ENCODE data around the gene FBXL2. TPM values are rescaled to one million over a fixed set of nuclear protein-coding genes. Genes with fewer than 3 reads are reported as not detected.
"Not testable (repeated sequence)": the region's sequence is repeated elsewhere in the genome, so short reads cannot be mapped to it uniquely, and the experiment has no call there.

Gene FBXL2
- total RNA-seq, 1 donor from 2014 or later = 23.3 TPM

DNA sequence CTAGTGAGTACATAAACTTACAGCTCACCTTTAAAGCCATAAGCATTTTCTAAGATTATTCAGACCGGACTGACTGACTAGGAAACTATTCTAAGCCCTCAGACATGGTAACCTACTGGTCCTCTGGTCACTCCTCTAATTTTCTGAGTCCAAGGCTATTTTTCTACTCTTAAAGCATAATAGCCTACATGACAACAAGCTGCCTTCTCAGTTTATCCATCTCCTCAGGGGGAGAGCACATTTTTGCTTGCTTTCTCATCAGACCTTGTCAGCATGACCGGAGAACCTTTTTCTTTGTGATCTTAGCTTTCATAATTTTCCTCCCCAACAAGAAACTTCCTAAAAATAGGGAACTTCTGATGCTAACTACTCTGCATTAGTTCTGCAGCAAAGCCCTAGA lies 124.5 kb downstream of the FBXL2 start:
- Mint-ChIP-seq H3K27me3 (ENCODE audit: low read depth, unreplicated experiment) (no peaks in the 10 kb centered on the region), H3K9me3 (ENCODE audit: unreplicated experiment) (no peaks in the 10 kb centered on the region), H3K4me3 (ENCODE audit: unreplicated experiment) (no peak overlapping the region), H3K27ac (ENCODE audit: unreplicated experiment) (peak overlapping the region; percentile 83), H3K4me1 (ENCODE audit: low read depth, unreplicated experiment) (peaks cover 28% of the 10 kb centered on the region), H3K36me3 (ENCODE audit: low read depth, unreplicated experiment) (peaks cover 13% of the 10 kb centered on the region)
- Histone ChIP-seq H3K9me3 (ENCODE audit: insufficient read depth, low read depth, low read length) (no peaks in the 10 kb centered on the region), H3K9ac (ENCODE audit: low read length) (no peak overlapping the region), H3K27me3 (ENCODE audit: insufficient read depth, low read length) (no peaks in the 10 kb centered on the region), H3K36me3 (ENCODE audit: insufficient read depth, low read length) (peaks cover 55% of the 10 kb centered on the region), H3K4me3 (ENCODE audit: insufficient read depth, low read depth, low read length) (no peak overlapping the region), H3K79me2 (ENCODE audit: insufficient read depth, low read length) (peaks cover 3% of the 10 kb centered on the region), H3K4me1 (ENCODE audit: insufficient read depth, low read length) (peaks cover 18% of the 10 kb centered on the region), H3K4me2 (ENCODE audit: low read length) (peak overlapping the region; percentile 56), H2AFZ (ENCODE audit: low read depth, low read length) (no peak overlapping the region), H3K27ac (ENCODE audit: low read depth, low read length) (peak overlapping the region; percentile 57), H4K20me1 (ENCODE audit: insufficient read depth, low read length) (no peaks in the 10 kb centered on the region)
- DNase-seq (ENCODE audit: low read depth) (peak; percentile 58), FAIRE-seq (no peak)
- no peak for TF ChIP-seq EZH2 (IDR thresholded peaks at IDR 0.05; ENCODE audit: insufficient read depth, low read length)
- TF ChIP-seq, protein P1, sequence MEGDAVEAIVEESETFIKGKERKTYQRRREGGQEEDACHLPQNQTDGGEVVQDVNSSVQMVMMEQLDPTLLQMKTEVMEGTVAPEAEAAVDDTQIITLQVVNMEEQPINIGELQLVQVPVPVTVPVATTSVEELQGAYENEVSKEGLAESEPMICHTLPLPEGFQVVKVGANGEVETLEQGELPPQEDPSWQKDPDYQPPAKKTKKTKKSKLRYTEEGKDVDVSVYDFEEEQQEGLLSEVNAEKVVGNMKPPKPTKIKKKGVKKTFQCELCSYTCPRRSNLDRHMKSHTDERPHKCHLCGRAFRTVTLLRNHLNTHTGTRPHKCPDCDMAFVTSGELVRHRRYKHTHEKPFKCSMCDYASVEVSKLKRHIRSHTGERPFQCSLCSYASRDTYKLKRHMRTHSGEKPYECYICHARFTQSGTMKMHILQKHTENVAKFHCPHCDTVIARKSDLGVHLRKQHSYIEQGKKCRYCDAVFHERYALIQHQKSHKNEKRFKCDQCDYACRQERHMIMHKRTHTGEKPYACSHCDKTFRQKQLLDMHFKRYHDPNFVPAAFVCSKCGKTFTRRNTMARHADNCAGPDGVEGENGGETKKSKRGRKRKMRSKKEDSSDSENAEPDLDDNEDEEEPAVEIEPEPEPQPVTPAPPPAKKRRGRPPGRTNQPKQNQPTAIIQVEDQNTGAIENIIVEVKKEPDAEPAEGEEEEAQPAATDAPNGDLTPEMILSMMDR (IDR thresholded peaks at IDR 0.05; ENCODE audit: insufficient read depth, low read depth, low read length) = no peak

DNA sequence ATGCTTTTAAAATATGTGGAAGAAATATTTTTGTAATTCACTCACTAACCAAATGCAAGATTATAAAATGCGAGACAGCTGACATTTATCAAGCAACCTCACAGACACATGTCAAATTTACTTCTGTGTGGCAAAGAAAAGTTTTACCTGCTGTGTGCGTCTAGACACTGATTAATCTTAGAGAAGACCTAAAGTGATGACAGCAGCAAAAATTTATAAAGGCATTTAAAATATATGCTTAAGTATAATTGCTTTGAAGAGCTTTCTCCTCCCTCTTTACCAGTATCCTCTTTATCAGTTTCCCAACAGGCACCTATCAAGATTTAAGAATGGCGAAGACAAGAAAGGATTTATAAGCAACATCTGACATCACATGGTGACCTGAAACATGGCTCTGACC lies 125.7 kb downstream of the FBXL2 start:
- peaks cover 57% of the 10 kb centered on the region for H3K36me3 ChIP-seq (ENCODE audit: insufficient read depth, low read length)
- H3K79me2 ChIP-seq (ENCODE audit: insufficient read depth, low read length) = peaks cover 3% of the 10 kb centered on the region
- DNase-seq (ENCODE audit: low read depth) (no peak), FAIRE-seq (no peak)
- H2AFZ ChIP-seq (ENCODE audit: low read depth, low read length) = no peak overlapping the region
- no peak overlapping the region for H3K4me2 ChIP-seq (ENCODE audit: low read length)
- no peaks in the 10 kb centered on the region for H3K27me3 ChIP-seq (ENCODE audit: insufficient read depth, low read length)
- Mint-ChIP-seq H3K4me3 (ENCODE audit: unreplicated experiment) (no peak overlapping the region), H3K9me3 (ENCODE audit: unreplicated experiment) (no peaks in the 10 kb centered on the region), H3K4me1 (ENCODE audit: low read depth, unreplicated experiment) (peaks cover 28% of the 10 kb centered on the region), H3K27ac (ENCODE audit: unreplicated experiment) (peak overlapping the region; percentile 66), H3K36me3 (ENCODE audit: low read depth, unreplicated experiment) (peaks cover 15% of the 10 kb centered on the region), H3K27me3 (ENCODE audit: low read depth, unreplicated experiment) (no peaks in the 10 kb centered on the region)
- no peak for TF ChIP-seq EZH2 (IDR thresholded peaks at IDR 0.05; ENCODE audit: insufficient read depth, low read length)
- TF ChIP-seq, protein P1 (IDR thresholded peaks at IDR 0.05; ENCODE audit: insufficient read depth, low read depth, low read length) = no peak
- H3K4me1 ChIP-seq (ENCODE audit: insufficient read depth, low read length) = peaks cover 18% of the 10 kb centered on the region
- no peak overlapping the region for H3K4me3 ChIP-seq (ENCODE audit: insufficient read depth, low read depth, low read length)
- H4K20me1 ChIP-seq (ENCODE audit: insufficient read depth, low read length) = no peaks in the 10 kb centered on the region
- H3K9ac ChIP-seq (ENCODE audit: low read length) = peak overlapping the region; percentile 32
- peak overlapping the region; percentile 57 for H3K27ac ChIP-seq (ENCODE audit: low read depth, low read length)
- H3K9me3 ChIP-seq (ENCODE audit: insufficient read depth, low read depth, low read length) = no peaks in the 10 kb centered on the region

DNA sequence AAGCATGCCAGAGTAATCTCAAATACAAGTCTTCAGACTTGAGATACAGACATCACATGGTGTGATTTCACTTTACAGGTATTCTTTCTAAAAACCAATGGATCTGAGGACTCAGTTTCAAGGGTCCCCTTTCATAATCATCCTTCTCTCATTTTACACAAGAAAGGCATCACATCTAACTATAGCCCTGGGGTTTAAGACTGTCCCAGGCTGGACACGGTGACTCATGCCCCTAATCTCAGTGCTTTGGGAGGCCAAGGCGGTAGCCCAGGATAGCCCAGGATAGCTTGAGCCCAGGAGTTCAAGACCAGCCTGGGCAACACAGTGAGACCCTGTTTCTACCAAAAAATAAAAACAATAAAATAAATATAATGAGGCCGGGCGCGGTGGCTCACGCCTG lies 126.5 kb downstream of the FBXL2 start:
- Histone ChIP-seq H2AFZ (ENCODE audit: low read depth, low read length) (no peak overlapping the region), H3K27ac (ENCODE audit: low read depth, low read length) (peak overlapping the region; percentile 57), H3K27me3 (ENCODE audit: insufficient read depth, low read length) (no peaks in the 10 kb centered on the region), H3K79me2 (ENCODE audit: insufficient read depth, low read length) (no peaks in the 10 kb centered on the region), H4K20me1 (ENCODE audit: insufficient read depth, low read length) (no peaks in the 10 kb centered on the region), H3K9ac (ENCODE audit: low read length) (no peak overlapping the region), H3K4me2 (ENCODE audit: low read length) (no peak overlapping the region), H3K4me3 (ENCODE audit: insufficient read depth, low read depth, low read length) (no peak overlapping the region), H3K4me1 (ENCODE audit: insufficient read depth, low read length) (peaks cover 18% of the 10 kb centered on the region), H3K36me3 (ENCODE audit: insufficient read depth, low read length) (peaks cover 57% of the 10 kb centered on the region), H3K9me3 (ENCODE audit: insufficient read depth, low read depth, low read length) (no peaks in the 10 kb centered on the region)
- H3K27ac Mint-ChIP-seq (ENCODE audit: unreplicated experiment) = peak overlapping the region; percentile 47
- peaks cover 11% of the 10 kb centered on the region for H3K36me3 Mint-ChIP-seq (ENCODE audit: low read depth, unreplicated experiment)
- TF ChIP-seq, protein P1 (IDR thresholded peaks at IDR 0.05; ENCODE audit: insufficient read depth, low read depth, low read length) = no peak
- no peak for TF ChIP-seq EZH2 (IDR thresholded peaks at IDR 0.05; ENCODE audit: insufficient read depth, low read length)
- no peaks in the 10 kb centered on the region for H3K27me3 Mint-ChIP-seq (ENCODE audit: low read depth, unreplicated experiment)
- no peaks in the 10 kb centered on the region for H3K9me3 Mint-ChIP-seq (ENCODE audit: unreplicated experiment)
- FAIRE-seq = no peak
- peaks cover 28% of the 10 kb centered on the region for H3K4me1 Mint-ChIP-seq (ENCODE audit: low read depth, unreplicated experiment)
- no peak overlapping the region for H3K4me3 Mint-ChIP-seq (ENCODE audit: unreplicated experiment)
- DNase-seq (ENCODE audit: low read depth) = peak; percentile 50

DNA sequence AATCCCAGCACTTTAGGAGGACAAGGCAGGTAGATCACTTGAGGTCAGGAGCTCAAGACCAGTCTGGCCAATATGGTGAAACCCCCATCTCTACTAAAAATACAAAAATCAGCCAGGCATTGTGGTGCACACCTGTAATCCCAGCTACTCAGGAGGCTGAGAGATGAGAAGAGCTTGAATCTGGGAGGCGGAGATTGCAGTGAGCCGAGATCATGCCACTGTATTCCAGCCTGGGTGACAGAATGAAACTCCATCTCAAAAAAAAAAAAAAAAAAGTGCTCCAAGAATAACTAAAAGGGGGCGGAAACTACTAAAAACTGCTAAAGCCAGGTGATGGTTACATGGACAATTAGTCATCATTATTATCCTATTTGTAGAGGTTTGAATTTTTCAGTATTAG lies 133.6 kb downstream of the FBXL2 start:
- H3K4me3 ChIP-seq (ENCODE audit: insufficient read depth, low read depth, low read length); DNase-seq (ENCODE audit: low read depth); H3K27ac Mint-ChIP-seq (ENCODE audit: unreplicated experiment); H2AFZ ChIP-seq (ENCODE audit: low read depth, low read length); H3K4me1 ChIP-seq (ENCODE audit: insufficient read depth, low read length); H3K9ac ChIP-seq (ENCODE audit: low read length); H3K9me3 Mint-ChIP-seq (ENCODE audit: unreplicated experiment); H3K9me3 ChIP-seq (ENCODE audit: insufficient read depth, low read depth, low read length); H3K4me2 ChIP-seq (ENCODE audit: low read length); H3K27me3 Mint-ChIP-seq (ENCODE audit: low read depth, unreplicated experiment); H3K27ac ChIP-seq (ENCODE audit: low read depth, low read length); H3K27me3 ChIP-seq (ENCODE audit: insufficient read depth, low read length); H3K4me1 Mint-ChIP-seq (ENCODE audit: low read depth, unreplicated experiment); H3K4me3 Mint-ChIP-seq (ENCODE audit: unreplicated experiment); FAIRE-seq: not testable (repeated sequence)
- H3K79me2 ChIP-seq (ENCODE audit: insufficient read depth, low read length) = peaks cover 36% of the 10 kb centered on the region
- H3K36me3 Mint-ChIP-seq (ENCODE audit: low read depth, unreplicated experiment) = peaks cover 12% of the 10 kb centered on the region
- peaks cover 42% of the 10 kb centered on the region for H4K20me1 ChIP-seq (ENCODE audit: insufficient read depth, low read length)
- peaks cover 52% of the 10 kb centered on the region for H3K36me3 ChIP-seq (ENCODE audit: insufficient read depth, low read length)

Data from astrocyte (in vitro differentiated cells and primary cell).